ENCODE data around the gene EXOC3L4.

DNA sequence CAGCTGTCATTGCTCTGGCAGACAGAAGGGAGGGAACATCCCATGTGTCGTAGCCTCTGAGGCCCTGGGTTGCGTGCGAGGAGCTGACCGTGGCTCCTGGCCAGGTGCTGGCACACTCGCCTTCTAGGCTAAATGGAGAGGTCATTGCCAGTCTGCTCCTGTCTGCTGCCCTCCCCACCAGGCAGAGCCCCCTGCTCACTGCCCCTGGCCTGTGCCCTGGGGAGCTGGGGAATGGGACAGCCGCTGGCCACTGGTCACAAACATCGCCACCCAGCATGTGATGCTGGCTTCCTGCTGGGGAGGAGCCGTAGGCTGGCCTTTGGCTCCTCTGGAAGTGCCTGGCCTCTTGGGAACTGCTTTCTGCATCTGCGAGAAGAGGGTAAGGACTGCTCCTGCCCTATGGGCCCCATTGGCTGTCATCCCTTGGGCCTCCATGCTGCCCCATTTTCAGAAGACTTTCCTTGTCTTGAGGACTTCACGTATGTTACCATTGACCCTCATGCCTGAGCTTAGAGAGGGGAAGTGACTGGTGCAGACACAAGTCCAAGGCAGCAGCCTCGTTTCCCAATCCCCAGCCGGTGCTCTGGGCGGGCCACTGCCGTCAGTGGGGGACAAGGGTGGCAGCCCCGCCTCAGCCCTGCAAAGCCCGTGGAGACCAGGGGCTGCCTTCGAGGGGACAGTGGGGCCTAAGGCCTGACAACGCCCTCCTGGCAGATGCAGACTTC lies 26.8 kb downstream of the EXOC3L4 start:
- no peak for TF ChIP-seq EZH2 (IDR thresholded peaks at IDR 0.05; ENCODE audit: low read length, unreplicated experiment)
- TF ChIP-seq, protein P1, sequence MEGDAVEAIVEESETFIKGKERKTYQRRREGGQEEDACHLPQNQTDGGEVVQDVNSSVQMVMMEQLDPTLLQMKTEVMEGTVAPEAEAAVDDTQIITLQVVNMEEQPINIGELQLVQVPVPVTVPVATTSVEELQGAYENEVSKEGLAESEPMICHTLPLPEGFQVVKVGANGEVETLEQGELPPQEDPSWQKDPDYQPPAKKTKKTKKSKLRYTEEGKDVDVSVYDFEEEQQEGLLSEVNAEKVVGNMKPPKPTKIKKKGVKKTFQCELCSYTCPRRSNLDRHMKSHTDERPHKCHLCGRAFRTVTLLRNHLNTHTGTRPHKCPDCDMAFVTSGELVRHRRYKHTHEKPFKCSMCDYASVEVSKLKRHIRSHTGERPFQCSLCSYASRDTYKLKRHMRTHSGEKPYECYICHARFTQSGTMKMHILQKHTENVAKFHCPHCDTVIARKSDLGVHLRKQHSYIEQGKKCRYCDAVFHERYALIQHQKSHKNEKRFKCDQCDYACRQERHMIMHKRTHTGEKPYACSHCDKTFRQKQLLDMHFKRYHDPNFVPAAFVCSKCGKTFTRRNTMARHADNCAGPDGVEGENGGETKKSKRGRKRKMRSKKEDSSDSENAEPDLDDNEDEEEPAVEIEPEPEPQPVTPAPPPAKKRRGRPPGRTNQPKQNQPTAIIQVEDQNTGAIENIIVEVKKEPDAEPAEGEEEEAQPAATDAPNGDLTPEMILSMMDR (conservative IDR thresholded peaks at IDR 0.05; ENCODE audit: low read depth, low read length): no peak
